Astrocyte of the spinal cord (primary cell): ENCODE data around the gene MCEMP1.

Experiments
- DNase-seq: peaks from one replicate; pipeline ENCODE4 v3.0.0; 2011; ENCODE audit warnings: low read depth, low spot score
- H3K4me3 ChIP-seq: 2 replicates; pipeline ENCODE4 v1.5.1; 2011; ENCODE audit warnings: low read depth, mild to moderate bottlenecking, low read length, moderate library complexity
- in situ Hi-C: cut with HindIII; loops from 2 replicates; pipeline ENCODE4 v1.10.0; 2017; ENCODE audit warnings: low sequenced_read_pairs
- TF ChIP-seq, protein P1 (sequence below): IDR thresholded peaks from 2 replicates; pipeline ENCODE4 v1.5.1; 2012; ENCODE audit warnings: low read depth, mild to moderate bottlenecking, low read length, inconsistent platforms

Gene MCEMP1

DNA sequence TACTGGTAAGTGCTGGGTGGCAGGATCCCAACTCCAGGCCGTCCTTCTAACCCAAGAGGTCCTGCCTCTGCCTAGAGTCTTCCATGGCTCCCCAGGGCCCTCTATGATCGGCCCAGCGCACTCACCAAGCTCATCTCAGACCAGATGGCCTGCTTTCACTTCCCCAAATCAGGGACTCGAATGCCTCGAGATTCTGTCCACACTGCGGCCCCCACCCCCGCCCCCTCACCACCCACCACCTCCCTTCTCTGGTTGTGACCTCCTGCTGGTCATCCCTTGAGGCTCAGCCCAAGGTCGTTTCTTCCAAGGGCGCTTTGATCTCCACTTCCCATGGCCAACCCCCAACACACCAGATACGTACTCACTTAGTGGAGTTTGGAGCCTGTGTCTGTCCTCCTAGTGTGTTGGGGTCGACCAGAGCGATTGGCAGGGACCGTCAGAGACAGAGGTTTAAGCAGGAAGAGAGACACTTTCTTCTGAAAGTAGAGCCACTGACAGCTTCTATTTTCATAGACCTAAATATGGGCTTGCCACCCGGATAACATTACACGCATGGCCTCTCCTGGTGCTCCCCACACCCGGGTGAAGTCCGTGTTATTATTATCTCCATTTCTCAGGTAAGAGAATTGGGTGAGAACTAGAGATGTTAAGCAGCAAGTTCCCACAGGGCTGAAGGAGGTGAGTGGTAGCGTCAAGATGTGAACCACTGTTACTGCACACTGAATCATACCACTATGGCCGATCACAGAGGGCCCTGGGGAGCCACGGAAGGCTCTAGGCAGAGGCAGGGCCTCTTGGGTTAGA lies 25.0 kb downstream of the MCEMP1 start, which contains the start of gene FCER2:
TSS of gene FCER2 (minus strand) at position 478 of the 804 bp plus-strand sequence. CDS start 2,371 bp downstream, outside the sequence.
- TF ChIP-seq, protein P1, sequence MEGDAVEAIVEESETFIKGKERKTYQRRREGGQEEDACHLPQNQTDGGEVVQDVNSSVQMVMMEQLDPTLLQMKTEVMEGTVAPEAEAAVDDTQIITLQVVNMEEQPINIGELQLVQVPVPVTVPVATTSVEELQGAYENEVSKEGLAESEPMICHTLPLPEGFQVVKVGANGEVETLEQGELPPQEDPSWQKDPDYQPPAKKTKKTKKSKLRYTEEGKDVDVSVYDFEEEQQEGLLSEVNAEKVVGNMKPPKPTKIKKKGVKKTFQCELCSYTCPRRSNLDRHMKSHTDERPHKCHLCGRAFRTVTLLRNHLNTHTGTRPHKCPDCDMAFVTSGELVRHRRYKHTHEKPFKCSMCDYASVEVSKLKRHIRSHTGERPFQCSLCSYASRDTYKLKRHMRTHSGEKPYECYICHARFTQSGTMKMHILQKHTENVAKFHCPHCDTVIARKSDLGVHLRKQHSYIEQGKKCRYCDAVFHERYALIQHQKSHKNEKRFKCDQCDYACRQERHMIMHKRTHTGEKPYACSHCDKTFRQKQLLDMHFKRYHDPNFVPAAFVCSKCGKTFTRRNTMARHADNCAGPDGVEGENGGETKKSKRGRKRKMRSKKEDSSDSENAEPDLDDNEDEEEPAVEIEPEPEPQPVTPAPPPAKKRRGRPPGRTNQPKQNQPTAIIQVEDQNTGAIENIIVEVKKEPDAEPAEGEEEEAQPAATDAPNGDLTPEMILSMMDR: no peak
- no peak within 1 kb of the TSS for H3K4me3 ChIP-seq
- in situ Hi-C loops: no loop called here
- no peak for DNase-seq

DNA sequence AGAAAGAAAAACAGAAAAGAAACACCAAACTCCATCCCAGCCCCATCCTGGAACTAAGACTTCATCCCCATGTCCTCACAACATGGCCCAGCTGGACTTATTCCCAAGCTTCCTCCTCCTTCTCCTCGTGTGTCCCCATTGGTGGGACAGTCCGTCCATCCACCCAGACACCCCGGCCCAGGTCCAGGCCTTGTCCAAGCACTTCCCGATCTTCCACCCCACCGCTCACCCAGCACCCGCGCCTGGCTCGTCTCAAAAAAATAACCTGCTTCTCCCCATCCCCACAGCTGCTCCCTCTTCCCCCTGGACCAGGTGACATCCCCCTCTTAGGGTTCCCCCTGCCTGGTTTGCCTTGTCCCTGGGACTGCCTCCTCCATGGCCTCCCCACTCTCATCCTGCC lies 26.4 kb downstream of the MCEMP1 start:
- TF ChIP-seq, protein P1: no peak
- DNase-seq: no peak
- H3K4me3 ChIP-seq: no peak overlapping the region
- in situ Hi-C loops: no loop called here

DNA sequence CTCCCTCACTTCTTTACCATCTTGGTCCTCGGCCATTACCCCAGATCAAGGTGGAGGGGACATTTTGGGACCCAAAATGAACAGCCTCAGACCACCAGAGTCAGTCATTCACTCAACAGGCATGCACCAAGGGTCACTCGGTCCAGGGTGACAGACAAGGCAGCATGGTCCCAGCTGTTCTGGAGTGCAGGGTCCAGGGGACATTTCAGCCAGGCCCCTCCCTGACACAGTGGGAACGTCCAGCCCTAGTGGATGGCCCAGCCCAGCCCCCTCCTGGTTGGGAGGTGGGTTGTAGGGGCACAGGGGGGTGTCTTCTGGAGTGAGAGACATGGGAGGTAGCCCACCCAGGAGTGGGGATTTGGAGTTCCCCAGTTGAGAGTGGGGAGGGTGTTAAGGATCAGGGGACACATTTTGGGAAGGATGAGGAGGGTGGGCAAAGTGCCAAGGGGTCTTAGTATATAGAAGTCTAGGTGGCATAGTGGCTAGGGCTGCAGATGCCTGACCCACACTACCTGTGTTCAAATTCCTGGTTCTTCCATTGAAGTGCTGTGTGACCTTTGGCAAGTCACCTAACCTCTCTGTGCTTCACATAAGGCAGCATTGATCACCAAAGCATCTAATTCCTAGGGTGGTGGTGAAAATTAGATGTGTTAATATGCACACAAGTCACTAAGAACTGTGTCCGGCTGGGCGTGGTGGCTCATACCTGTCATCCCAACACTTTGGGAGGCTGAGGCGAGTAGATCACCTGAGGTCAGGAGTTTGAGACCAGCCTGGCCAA lies 27.6 kb downstream of the MCEMP1 start:
- TF ChIP-seq, protein P1: no peak
- H3K4me3 ChIP-seq: no peak overlapping the region
- DNase-seq: no peak
- in situ Hi-C loops: no loop called here

DNA sequence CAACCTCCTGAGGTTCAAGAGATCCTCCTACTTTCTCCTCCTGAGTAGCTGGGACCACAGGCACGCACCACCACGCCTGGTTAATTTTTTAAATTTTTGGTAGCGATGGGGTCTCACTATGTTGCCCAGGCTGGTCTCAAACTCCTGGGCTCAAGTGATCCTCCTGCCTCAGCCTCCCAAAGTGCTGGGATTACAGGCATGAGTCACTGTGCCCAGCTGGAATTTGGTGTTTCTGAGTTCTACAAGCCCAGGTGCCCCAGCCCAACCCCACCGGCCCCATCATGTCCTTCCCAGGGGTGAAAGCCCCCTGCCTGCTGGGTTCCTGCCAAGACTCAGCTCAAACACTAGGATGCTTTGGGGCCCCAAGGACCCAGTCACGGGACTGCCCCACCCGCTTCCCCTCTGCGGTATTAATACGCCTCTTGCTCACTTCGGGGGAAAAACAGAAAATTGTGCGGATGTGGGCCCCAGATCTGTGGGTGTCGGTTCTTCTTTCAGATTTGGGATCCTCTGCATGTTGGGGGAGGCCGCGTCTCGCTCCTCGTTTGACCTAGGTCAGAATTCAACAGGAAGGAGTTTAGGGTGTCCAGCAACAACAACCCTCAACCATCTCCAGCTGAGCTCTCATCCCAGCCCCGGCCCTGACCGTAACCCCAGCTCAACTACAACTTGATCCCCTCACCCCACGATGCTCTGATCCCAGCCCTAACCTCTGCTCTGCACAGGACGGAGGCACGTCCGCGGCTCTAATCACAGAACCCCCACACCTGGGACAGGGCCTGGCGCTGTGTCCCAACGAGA lies 28.7 kb downstream of the MCEMP1 start:
- DNase-seq: no peak
- H3K4me3 ChIP-seq: no peak overlapping the region
- in situ Hi-C loops: no loop called here
- TF ChIP-seq, protein P1: no peak

DNA sequence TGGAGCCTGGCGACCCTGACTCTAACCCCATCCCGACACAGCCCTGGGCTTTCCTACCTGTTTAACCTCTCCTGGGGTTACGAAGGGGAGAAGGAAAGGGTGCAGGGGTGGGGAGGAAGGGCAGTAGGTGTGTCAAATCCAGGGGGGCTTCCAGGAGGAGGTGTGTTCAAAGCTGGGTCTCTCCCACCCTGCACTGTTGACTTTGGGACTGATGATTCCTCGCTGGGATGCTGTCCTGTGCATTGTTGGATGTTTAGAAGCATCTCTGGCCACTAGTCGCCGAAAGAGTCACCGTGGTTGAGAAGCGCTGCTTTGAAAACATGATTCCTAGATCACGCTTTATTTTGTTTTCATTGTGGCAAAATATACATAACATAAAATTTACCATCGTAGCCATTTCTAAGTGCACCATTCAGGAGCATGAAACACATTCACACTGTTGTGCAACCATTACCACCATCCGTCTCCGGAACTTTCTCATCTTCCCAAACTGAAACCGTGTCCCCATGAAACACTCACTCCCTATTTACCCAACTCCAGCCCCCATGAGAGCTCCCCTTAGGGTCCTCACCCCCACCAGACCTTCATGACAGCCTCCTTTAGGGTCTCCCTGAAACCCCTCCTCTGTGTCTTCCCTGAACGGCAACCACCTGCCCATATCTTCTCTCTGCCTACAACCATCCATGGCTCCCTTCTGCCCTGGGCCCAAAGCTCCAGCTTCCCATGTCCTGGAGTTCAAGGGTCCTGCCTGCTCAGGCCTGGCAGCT lies 29.5 kb downstream of the MCEMP1 start:
- H3K4me3 ChIP-seq: no peak overlapping the region
- DNase-seq: no peak
- in situ Hi-C loops: no loop called here
- TF ChIP-seq, protein P1: no peak
